ENCODE results near the gene CPXM1.

DNA sequence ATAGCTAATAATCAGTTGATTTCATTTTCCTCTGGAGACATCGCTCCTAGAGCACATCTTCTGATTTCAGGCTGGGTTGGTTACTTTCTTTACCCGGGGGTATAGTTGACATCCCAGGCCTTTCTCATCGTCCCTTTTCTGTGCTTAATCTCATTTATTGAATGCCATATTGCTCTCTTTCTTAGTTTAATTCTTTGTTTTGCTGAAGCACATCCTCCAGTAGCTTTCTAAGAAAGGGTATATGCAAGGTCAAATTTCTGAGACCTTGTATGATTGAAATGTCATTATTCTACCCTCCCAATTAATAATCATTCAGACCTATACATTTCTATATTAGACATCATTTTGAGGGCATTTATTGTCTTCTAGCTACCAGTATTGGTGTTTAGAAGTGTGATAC, 11.8 kb upstream of the CPXM1 start:
- no peak for TF ChIP-seq MYC (IDR thresholded peaks at IDR 0.05; ENCODE audit: insufficient read depth, insufficient read length, insufficient replicate concordance, low read length, severe bottlenecking)
- TF ChIP-seq YY1 (IDR thresholded peaks at IDR 0.05; ENCODE audit: low read depth, low read length) = no peak
- no peak for TF ChIP-seq POLR2AphosphoS5 (IDR thresholded peaks at IDR 0.05; ENCODE audit: low read length)
- TF ChIP-seq, protein P1, sequence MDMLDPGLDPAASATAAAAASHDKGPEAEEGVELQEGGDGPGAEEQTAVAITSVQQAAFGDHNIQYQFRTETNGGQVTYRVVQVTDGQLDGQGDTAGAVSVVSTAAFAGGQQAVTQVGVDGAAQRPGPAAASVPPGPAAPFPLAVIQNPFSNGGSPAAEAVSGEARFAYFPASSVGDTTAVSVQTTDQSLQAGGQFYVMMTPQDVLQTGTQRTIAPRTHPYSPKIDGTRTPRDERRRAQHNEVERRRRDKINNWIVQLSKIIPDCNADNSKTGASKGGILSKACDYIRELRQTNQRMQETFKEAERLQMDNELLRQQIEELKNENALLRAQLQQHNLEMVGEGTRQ (IDR thresholded peaks at IDR 0.05; ENCODE audit: borderline replicate concordance, low read depth, low read length) = no peak
- TF ChIP-seq FOXM1 (IDR thresholded peaks at IDR 0.05; ENCODE audit: low read depth, low read length) = no peak
- no peak for TF ChIP-seq ZBED1 (IDR thresholded peaks at IDR 0.05; ENCODE audit: borderline replicate concordance)
- TF ChIP-seq HDGF (IDR thresholded peaks at IDR 0.05) = no peak
- no peak for TF ChIP-seq POLR2A (IDR thresholded peaks at IDR 0.05; ENCODE audit: low read depth, low read length)
- no peak for TF ChIP-seq EZH2 (IDR thresholded peaks at IDR 0.05; ENCODE audit: borderline replicate concordance, control insufficient read depth, low read depth, low read length)
- TF ChIP-seq BCL11A (IDR thresholded peaks at IDR 0.05; ENCODE audit: low read depth, low read length) = no peak
